Heart left ventricle (tissue), 13 donors: ENCODE results near the gene VPS18.

ENCODE experiments used
- CTCF ChIP-seq, 12 donors: fragments of 200-600 bp; sonication (generic) in 4 of 12; IDR thresholded peaks; one replicate each; pipeline versions ENCODE4 v1.5.0 to v1.8.0; 2018 to 2022; ENCODE audit warnings: antibody characterized with exemption in 12 of 12, mild to moderate bottlenecking in 5 of 12
- POLR2A ChIP-seq, 2 donors: fragments of 450-650 bp; IDR thresholded peaks; one replicate each; pipeline ENCODE4 v1.6.1; 2017; ENCODE audit warnings: antibody characterized with exemption in 2 of 2, mild to moderate bottlenecking in 2 of 2, moderate library complexity in 2 of 2
- donor health status: ischemic (EF 13 %, LVEDD 7.1; RV severe dilation, severe dysfunction).
- donor health status: DM: no; HTN: yes; CAD: no.
- donor health status: DM: no; HTN: no; CAD: no.
- donor health status: ischemic (EF 25% LVEDD 6.9; RV normal size, moderate dysfunction).
- donor health status: ischemic (EF 25% LVEDD 5.7; RV mildly dilated, moderate dysfunction).
- donor health status: ischemic (EF 35%, LVEDD 5.7; RV mildly dilated, moderate dysfunction).
- donor health status: nonischemic (EF 11% LVEDD 7.7; RV severe dilation, severe dysfunction).
- donor health status: DM: yes; HTN: yes; CAD: no.
- donor health status: PGD.
- donor health status: ischemic (EF 29% LVEDD 5.4; RV normal size, mild dysfunction).
- donor health status: nonischemic (EF 23%, LVEDD 6.1; RV moderate dilation, normal function).

GRCh38 chr15:40892447-40893012 lies 1.7 kb upstream of the VPS18 start:
- TF ChIP-seq POLR2A (IDR thresholded peaks at IDR 0.05) (no peak), CTCF (IDR thresholded peaks at IDR 0.05) (no peak)
